Parathyroid adenoma (tissue), 2 donors: Measurements from ENCODE around the gene LRRC10.
A peak's percentile ranks its signal among the peaks of the same experiment; 100 is the strongest.

ENCODE experiments used
- H2AFZ ChIP-seq: fragments of 300-600 bp; sonication (generic); one replicate; pipeline ENCODE4 v1.7.0; 2017; ENCODE audit warnings: antibody characterized with exemption, mild to moderate bottlenecking
- H3K27ac ChIP-seq: fragments of 300-600 bp; sonication (generic); one replicate; pipeline ENCODE4 v1.7.0; 2017
- H3K27me3 ChIP-seq: fragments of 300-600 bp; sonication (generic); one replicate; pipeline ENCODE4 v1.7.0; 2017; ENCODE audit warnings: low read length; ENCODE audit not compliant: control insufficient read depth, insufficient read depth
- H3K36me3 ChIP-seq: fragments of 300-600 bp; sonication (generic); one replicate; pipeline ENCODE4 v1.7.0; 2017; ENCODE audit warnings: low read length; ENCODE audit not compliant: control insufficient read depth, insufficient read depth
- H3K4me1 ChIP-seq: fragments of 300-600 bp; sonication (generic); one replicate; pipeline ENCODE4 v1.7.0; 2017; ENCODE audit warnings: control low read depth
- H3K4me2 ChIP-seq: fragments of 300-600 bp; sonication (generic); one replicate; pipeline ENCODE4 v1.7.0; 2017; ENCODE audit warnings: low read length
- H3K4me3 ChIP-seq: fragments of 300-600 bp; sonication (generic); one replicate; pipeline ENCODE4 v1.7.0; 2017; ENCODE audit warnings: low read depth, low read length
- H3K79me2 ChIP-seq: fragments of 300-600 bp; sonication (generic); one replicate; pipeline ENCODE4 v1.7.0; 2017; ENCODE audit warnings: control low read depth
- H3K9ac ChIP-seq: fragments of 300-600 bp; sonication (generic); one replicate; pipeline ENCODE4 v1.7.0; 2017; ENCODE audit warnings: mild to moderate bottlenecking
- H3K9me3 ChIP-seq: fragments of 300-600 bp; sonication (generic); one replicate; pipeline ENCODE4 v1.7.0; 2017; ENCODE audit warnings: low read length; ENCODE audit not compliant: control insufficient read depth
- TF ChIP-seq, protein P1 (sequence below): fragments of 300-600 bp; sonication (generic); IDR thresholded peaks from one replicate; pipeline ENCODE4 v1.7.0; 2017; ENCODE audit warnings: antibody characterized with exemption, mild to moderate bottlenecking
- donor health status: primary hyperparathyroidism.

LRRC10 gene

GRCh38 chr12:69569236-69569635, 41.5 kb downstream of the LRRC10 start:
- Histone ChIP-seq H3K27me3 (no peaks in the 10 kb centered on the region), H3K9me3 (no peaks in the 10 kb centered on the region), H3K9ac (no peak overlapping the region), H3K4me1 (no peaks in the 10 kb centered on the region), H3K79me2 (no peaks in the 10 kb centered on the region), H3K36me3 (no peaks in the 10 kb centered on the region), H3K27ac (no peak overlapping the region), H3K4me2 (peak overlapping the region; percentile 6), H2AFZ (no peak overlapping the region), H3K4me3 (no peak overlapping the region)
- TF ChIP-seq, protein P1, sequence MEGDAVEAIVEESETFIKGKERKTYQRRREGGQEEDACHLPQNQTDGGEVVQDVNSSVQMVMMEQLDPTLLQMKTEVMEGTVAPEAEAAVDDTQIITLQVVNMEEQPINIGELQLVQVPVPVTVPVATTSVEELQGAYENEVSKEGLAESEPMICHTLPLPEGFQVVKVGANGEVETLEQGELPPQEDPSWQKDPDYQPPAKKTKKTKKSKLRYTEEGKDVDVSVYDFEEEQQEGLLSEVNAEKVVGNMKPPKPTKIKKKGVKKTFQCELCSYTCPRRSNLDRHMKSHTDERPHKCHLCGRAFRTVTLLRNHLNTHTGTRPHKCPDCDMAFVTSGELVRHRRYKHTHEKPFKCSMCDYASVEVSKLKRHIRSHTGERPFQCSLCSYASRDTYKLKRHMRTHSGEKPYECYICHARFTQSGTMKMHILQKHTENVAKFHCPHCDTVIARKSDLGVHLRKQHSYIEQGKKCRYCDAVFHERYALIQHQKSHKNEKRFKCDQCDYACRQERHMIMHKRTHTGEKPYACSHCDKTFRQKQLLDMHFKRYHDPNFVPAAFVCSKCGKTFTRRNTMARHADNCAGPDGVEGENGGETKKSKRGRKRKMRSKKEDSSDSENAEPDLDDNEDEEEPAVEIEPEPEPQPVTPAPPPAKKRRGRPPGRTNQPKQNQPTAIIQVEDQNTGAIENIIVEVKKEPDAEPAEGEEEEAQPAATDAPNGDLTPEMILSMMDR = no peak

- no peaks in the 10 kb centered on the region for H3K4me1 ChIP-seq
- H3K9me3 ChIP-seq = no peaks in the 10 kb centered on the region
- no peak overlapping the region for H3K9ac ChIP-seq
- H3K79me2 ChIP-seq = no peaks in the 10 kb centered on the region
- H3K4me3 ChIP-seq = no peak overlapping the region
- no peak overlapping the region for H3K4me2 ChIP-seq
- TF ChIP-seq, protein P1 = no peak
- H3K36me3 ChIP-seq = no peaks in the 10 kb centered on the region
- H2AFZ ChIP-seq = no peak overlapping the region
- no peaks in the 10 kb centered on the region for H3K27me3 ChIP-seq
- H3K27ac ChIP-seq = no peak overlapping the region
Measured at GRCh38 chr12:69566603-69567002, 44.1 kb downstream of the LRRC10 start.

DNA sequence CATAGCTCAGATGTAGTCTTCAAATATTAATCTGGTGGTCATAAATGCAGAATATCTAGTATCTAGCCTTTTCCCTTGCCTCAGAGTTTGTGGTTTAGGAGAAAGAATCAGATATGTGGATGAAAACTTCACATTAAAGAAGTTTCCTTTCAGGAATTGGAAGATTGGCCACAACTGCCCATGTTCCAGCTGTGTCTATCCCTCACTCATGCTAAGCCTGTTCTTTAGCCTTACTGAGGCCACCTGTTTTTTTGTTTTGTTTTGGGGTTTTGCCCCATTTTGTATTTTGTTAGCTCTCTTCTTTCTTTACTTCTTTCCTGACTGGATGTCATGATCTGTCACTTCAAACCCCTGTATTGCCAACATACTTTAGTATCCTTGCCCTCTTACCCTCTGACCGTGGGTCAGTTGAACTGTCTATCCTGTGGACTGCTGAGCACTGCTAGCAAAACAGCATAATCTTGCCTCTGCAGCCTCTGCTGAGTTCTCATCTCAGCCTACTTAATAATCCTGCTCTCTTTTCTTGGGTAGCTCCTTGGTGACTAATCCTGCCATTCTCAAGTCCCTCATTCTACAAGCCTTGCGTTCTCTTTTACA, 47.4 kb downstream of the LRRC10 start:
- Histone ChIP-seq H3K27ac (no peak overlapping the region), H3K4me2 (no peak overlapping the region), H3K9ac (no peak overlapping the region), H3K9me3 (no peaks in the 10 kb centered on the region), H3K4me3 (no peak overlapping the region), H3K36me3 (no peaks in the 10 kb centered on the region), H3K79me2 (peaks cover 4% of the 10 kb centered on the region), H3K27me3 (no peaks in the 10 kb centered on the region), H3K4me1 (no peaks in the 10 kb centered on the region), H2AFZ (no peak overlapping the region)
- TF ChIP-seq, protein P1 = no peak
